IPS DF 6.9 (cell line): ENCODE measurements around the gene ITPKB.

Source experiments
- DNase-seq: peaks from one replicate; pipeline ENCODE4 v3.0.0-alpha.2; 2013; ENCODE audit warnings: low read depth, low spot score
- H3K27ac ChIP-seq: one replicate; pipeline ENCODE4 v1.5.1; 2013; ENCODE audit warnings: low read length, control low read depth
- H3K27me3 ChIP-seq: 2 replicates; pipeline ENCODE4 v1.6.1; 2013; ENCODE audit warnings: mild to moderate bottlenecking, low read length; ENCODE audit not compliant: control insufficient read depth, insufficient read depth
- H3K36me3 ChIP-seq: 2 replicates; pipeline ENCODE4 v1.6.1; 2013; ENCODE audit warnings: low read length; ENCODE audit not compliant: control insufficient read depth, insufficient read depth
- H3K4me1 ChIP-seq: 2 replicates; pipeline ENCODE4 v1.6.1; 2013; ENCODE audit warnings: low read length; ENCODE audit not compliant: control insufficient read depth, insufficient read depth
- H3K4me3 ChIP-seq: 2 replicates; pipeline ENCODE4 v1.5.1; 2013; ENCODE audit warnings: mild to moderate bottlenecking, low read length
- H3K9me3 ChIP-seq: 2 replicates; pipeline ENCODE4 v1.6.1; 2013; ENCODE audit warnings: low read length, inconsistent platforms; ENCODE audit not compliant: control insufficient read depth, insufficient read depth
- WGBS: extraction: QIAGEN DNeasy Blood & Tissue Kit; methylation state at CpG from one replicate; pipeline ENCODE4 v1.1.7; 2013; ENCODE audit warnings: mixed read lengths, missing lambda C conversion rate; ENCODE audit not compliant: insufficient read length, insufficient coverage; 5-methylcytosine and 5-hydroxymethylcytosine counted together

The ITPKB gene

GRCh38 chr1:226611301-226611700 lies 127.8 kb downstream of the ITPKB start:
- DNase-seq, result no peak
- H3K4me3 ChIP-seq, result no peak overlapping the region
- WGBS, result no CpG with 5 or more reads among the region's 8 CpGs
- H3K27me3 ChIP-seq, result no peaks in the 10 kb centered on the region
- H3K9me3 ChIP-seq, result no peaks in the 10 kb centered on the region; the same call in 1 of the 2 replicates
- H3K36me3 ChIP-seq, result no peaks in the 10 kb centered on the region
- H3K27ac ChIP-seq, result no peak overlapping the region
- H3K4me1 ChIP-seq, result no peaks in the 10 kb centered on the region; the same call in 1 of the 2 replicates

- WGBS, result no CpG with 5 or more reads among the region's 7 CpGs
- Histone ChIP-seq H3K36me3 (no peaks in the 10 kb centered on the region), H3K9me3 (no peaks in the 10 kb centered on the region; the same call in 1 of the 2 replicates), H3K4me3 (no peak overlapping the region), H3K4me1 (no peaks in the 10 kb centered on the region; the same call in 1 of the 2 replicates), H3K27me3 (no peaks in the 10 kb centered on the region), H3K27ac (no peak overlapping the region)
- no peak for DNase-seq
Observed at GRCh38 chr1:226610671-226611070, 128.4 kb downstream of the ITPKB start.

- no CpG with 5 or more reads among the region's 11 CpGs for WGBS
- H3K9me3 ChIP-seq, result no peaks in the 10 kb centered on the region; the same call in 1 of the 2 replicates
Observed at GRCh38 chr1:226609836-226610455, 129.1 kb downstream of the ITPKB start.

GRCh38 chr1:226608699-226609505 lies 130.2 kb downstream of the ITPKB start:
- WGBS, result no CpG with 5 or more reads among the region's 18 CpGs
- no peak overlapping the region for H3K27ac ChIP-seq
- peak; percentile 63 for DNase-seq

More at GRCh38 chr1:226609836-226610455, 129.1 kb downstream of the ITPKB start:
- Histone ChIP-seq H3K27me3 (no peaks in the 10 kb centered on the region), H3K4me1 (peaks cover 1% of the 10 kb centered on the region), H3K4me3 (no peak overlapping the region), H3K36me3 (no peaks in the 10 kb centered on the region), H3K27ac (no peak overlapping the region)
- DNase-seq, result no peak

GRCh38 chr1:226607821-226608220 lies 131.3 kb downstream of the ITPKB start:
- Histone ChIP-seq H3K27me3 (no peaks in the 10 kb centered on the region), H3K9me3 (no peaks in the 10 kb centered on the region), H3K4me3 (no peak overlapping the region), H3K4me1 (peaks cover 4% of the 10 kb centered on the region), H3K36me3 (no peaks in the 10 kb centered on the region), H3K27ac (no peak overlapping the region)
- no peak for DNase-seq
- WGBS, result no CpG with 5 or more reads among the region's 1 CpG

More at GRCh38 chr1:226608699-226609505, 130.2 kb downstream of the ITPKB start:
- H3K4me3 ChIP-seq, result no peak overlapping the region
- no peaks in the 10 kb centered on the region; the same call in 1 of the 2 replicates for H3K9me3 ChIP-seq
- no peaks in the 10 kb centered on the region for H3K27me3 ChIP-seq
- H3K36me3 ChIP-seq, result no peaks in the 10 kb centered on the region
- H3K4me1 ChIP-seq, result peaks cover 4% of the 10 kb centered on the region

- no CpG with 5 or more reads among the region's 12 CpGs for whole genome bisulfite sequencing
- no peak for DNase-seq
- Histone ChIP-seq H3K4me1 (peaks cover 4% of the 10 kb centered on the region), H3K27ac (no peak overlapping the region), H3K9me3 (no peaks in the 10 kb centered on the region), H3K27me3 (no peaks in the 10 kb centered on the region), H3K4me3 (no peak overlapping the region), H3K36me3 (no peaks in the 10 kb centered on the region)
Observed at GRCh38 chr1:226607268-226607660, 131.8 kb downstream of the ITPKB start.

GRCh38 chr1:226606311-226607267 lies 132.5 kb downstream of the ITPKB start:
- Histone ChIP-seq H3K4me3 (no peak overlapping the region), H3K9me3 (no peaks in the 10 kb centered on the region), H3K27ac (no peak overlapping the region), H3K27me3 (no peaks in the 10 kb centered on the region), H3K4me1 (peaks cover 4% of the 10 kb centered on the region), H3K36me3 (no peaks in the 10 kb centered on the region)
- DNase-seq, result no peak
- WGBS, result no CpG with 5 or more reads among the region's 11 CpGs

- Histone ChIP-seq H3K4me3 (no peak overlapping the region), H3K27me3 (no peaks in the 10 kb centered on the region), H3K4me1 (peaks cover 4% of the 10 kb centered on the region), H3K9me3 (no peaks in the 10 kb centered on the region), H3K27ac (no peak overlapping the region), H3K36me3 (no peaks in the 10 kb centered on the region)
- DNase-seq, result no peak
- WGBS, result no CpG with 5 or more reads among the region's 9 CpGs
Observed at GRCh38 chr1:226605318-226605950, 133.6 kb downstream of the ITPKB start.

GRCh38 chr1:226604560-226605317 lies 134.3 kb downstream of the ITPKB start:
- Histone ChIP-seq H3K27ac (no peak overlapping the region), H3K9me3 (no peaks in the 10 kb centered on the region), H3K27me3 (no peaks in the 10 kb centered on the region), H3K4me1 (peaks cover 4% of the 10 kb centered on the region), H3K4me3 (no peak overlapping the region), H3K36me3 (no peaks in the 10 kb centered on the region)
- peak; percentile 39 for DNase-seq
- no CpG with 5 or more reads among the region's 9 CpGs for WGBS
